ENCODE data around the gene LYPLA2. TPM values are rescaled to one million over a fixed set of nuclear protein-coding genes. Genes with fewer than 3 reads are reported as not detected.

LYPLA2 gene
- total RNA-seq, 1 experiment from 2014 or later, result 78.0 TPM

GRCh38 chr1:23743287-23744152, 47.4 kb upstream of the LYPLA2 start, which contains the start of gene ELOA:
Gene ELOA (plus strand): TSS chr1:23743471. CDS start chr1:23743504, 33 bp downstream.
- Histone ChIP-seq H3K4me3 (replicated peaks in 1 of 2; ENCODE audit: low read depth in 1 of 2, low read length in 2 of 2) (peak within 1 kb of the TSS; percentile 78 to 89), H3K9me3 (ENCODE audit: control insufficient read depth in 1 of 2, insufficient read depth in 1 of 2, low read depth in 1 of 2, low read length in 2 of 2) (no peaks in the 10 kb centered on the region), H3K79me2 (ENCODE audit: insufficient read depth, low read length) (peaks cover 49% of the 10 kb centered on the region), H2AFZ (ENCODE audit: low read depth, low read length, poor library complexity, severe bottlenecking) (no peak within 1 kb of the TSS), H3K9ac (ENCODE audit: low read length) (peak within 1 kb of the TSS; percentile 84), H4K20me1 (ENCODE audit: insufficient read depth) (peaks cover 20% of the 10 kb centered on the region; the same call in 1 of the 2 replicates), H3K4me1 (ENCODE audit: control insufficient read depth in 1 of 2, insufficient read depth in 2 of 2, low read length in 2 of 2) (peaks cover 8 to 26% of the 10 kb centered on the region in 2 experiments; a peak in 3 of 4 replicates), H3K9me2 (ENCODE audit: insufficient read depth) (no peaks in the 10 kb centered on the region), H3K27me3 (ENCODE audit: insufficient read depth, low read length) (no peaks in the 10 kb centered on the region), H3K36me3 (ENCODE audit: control insufficient read depth in 1 of 2, insufficient read depth in 2 of 2, low read length in 2 of 2) (peaks cover 3 to 13% of the 10 kb centered on the region in 2 experiments; a peak in 2 of 4 replicates), H3K4me2 (ENCODE audit: low read length) (peak within 1 kb of the TSS; percentile 88), H3K27ac (ENCODE audit: low read depth, low read length) (peak within 1 kb of the TSS; percentile 69)
- TF ChIP-seq ZFX (IDR thresholded peaks at IDR 0.05), result peak; percentile 93
- peak; percentile 89 for TF ChIP-seq POLR2AphosphoS5 (IDR thresholded peaks at IDR 0.05; ENCODE audit: low read depth, low read length)
- TF ChIP-seq ATF3 (IDR thresholded peaks at IDR 0.05), result no peak
- no peak for TF ChIP-seq EZH2phosphoT487 (IDR thresholded peaks at IDR 0.05; ENCODE audit: borderline replicate concordance)
- 0 out of 2 replicates have a peak, but pooled peaks have one; percentile 30 for TF ChIP-seq CBX3 (IDR thresholded peaks at IDR 0.05; ENCODE audit: low read depth)
- TF ChIP-seq FOSL1 (IDR thresholded peaks at IDR 0.05; ENCODE audit: low read depth), result no peak
- TF ChIP-seq EGR1 (IDR thresholded peaks at IDR 0.05; ENCODE audit: low read depth), result no peak
- no peak for TF ChIP-seq RAD21 (IDR thresholded peaks at IDR 0.05; ENCODE audit: low read depth)
- TF ChIP-seq CTCF (IDR thresholded peaks at IDR 0.05 in 2 of 3, conservative IDR thresholded peaks at IDR 0.05 in 1 of 3; ENCODE audit: borderline replicate concordance in 1 of 3, insufficient read depth in 1 of 3, low read depth in 2 of 3, low read length in 2 of 3), result no peak
- TF ChIP-seq SIN3A (IDR thresholded peaks at IDR 0.05; ENCODE audit: low read depth), result peak; percentile 72; the same call in 1 of the 2 replicates
- peak; percentile 71 for TF ChIP-seq MAX (IDR thresholded peaks at IDR 0.05)
- peak; percentile 75 for TF ChIP-seq POLR2A (IDR thresholded peaks at IDR 0.05; ENCODE audit: borderline replicate concordance, extremely low read depth, insufficient read depth, insufficient read length)
- peak; percentile 90 for TF ChIP-seq YY1 (IDR thresholded peaks at IDR 0.05; ENCODE audit: extremely low read depth, insufficient replicate concordance, low read depth, low read length)
- TF ChIP-seq SP1 (IDR thresholded peaks at IDR 0.05; ENCODE audit: low read depth), result no peak
- no peak for TF ChIP-seq EZH2 (IDR thresholded peaks at IDR 0.05)
- DNase-seq (ENCODE audit: low read depth, low spot score) (no peak), ATAC-seq (peak; percentile 93)
- ChIA-PET CTCF (interaction anchor here (0.7 kb wide), 1 partner anchor 645 kb away, joined by 3 read pairs; no protein-coding TSS in a partner anchor), POLR2A (interaction anchor here (1.1 kb wide), 1 partner anchor 215 kb away, joined by 3 read pairs; no protein-coding TSS in a partner anchor), RAD21 (ENCODE audit: low non-redundant PET in 1 of 2, low total read pairs in 2 of 2, uncharacterized antibody in 2 of 2, unreplicated experiment in 2 of 2) (no interaction called here)
- no TSS peak for BruUV-seq (replicated peaks)
- intact Hi-C loops (cut with micrococcal nuclease), result no loop called here
